Spleen (tissue), 11 donors: ENCODE data around the gene EXOSC7. TPM values are rescaled to one million over a fixed set of nuclear protein-coding genes. Genes with fewer than 3 reads are reported as not detected.

Experiments used
- DNase-seq: peaks from one replicate; pipeline ENCODE4 v3.0.0-alpha.2; 2020
- H3K27ac ChIP-seq, 8 donors: fragments of 200-600 bp; sonication (generic) in 7 of 8; 1 replicate in 4 of 8; 2 replicates in 4 of 8; pipeline versions ENCODE4 v1.5.0 to v1.8.0; 2016 to 2021; ENCODE audit warnings: inconsistent platforms in 4 of 8, mild to moderate bottlenecking in 4 of 8, moderate library complexity in 1 of 8
- H3K27me3 ChIP-seq, 7 donors: fragments of 200-600 bp; sonication (generic) in 6 of 7; replicated peaks in 1 of 7; 1 replicate in 4 of 7; 2 replicates in 3 of 7; pipeline versions ENCODE4 v1.5.0 to v1.8.0; 2016 to 2021; ENCODE audit warnings: inconsistent platforms in 3 of 7, mild to moderate bottlenecking in 1 of 7
- H3K36me3 ChIP-seq, 6 donors: fragments of 200-600 bp; sonication (generic) in 5 of 6; 1 replicate in 4 of 6; 2 replicates in 2 of 6; pipeline versions ENCODE4 v1.5.0 to v1.8.0; 2016 to 2021; ENCODE audit warnings: inconsistent platforms in 2 of 6
- H3K4me1 ChIP-seq, 6 donors: fragments of 200-600 bp; sonication (generic) in 5 of 6; 1 replicate in 3 of 6; 2 replicates in 3 of 6; pipeline versions ENCODE4 v1.5.0 to v1.8.0; 2016 to 2021; ENCODE audit warnings: inconsistent platforms in 3 of 6
- H3K4me3 ChIP-seq, 8 donors: fragments of 200-600 bp; sonication (generic) in 7 of 8; 1 replicate in 4 of 8; 2 replicates in 4 of 8; pipeline versions ENCODE4 v1.5.0 to v1.8.0; 2016 to 2021; ENCODE audit warnings: inconsistent platforms in 4 of 8, mild to moderate bottlenecking in 4 of 8, moderate library complexity in 2 of 8
- H3K9me3 ChIP-seq, 8 donors: fragments of 200-600 bp; sonication (generic) in 7 of 8; 1 replicate in 4 of 8; 2 replicates in 4 of 8; pipeline versions ENCODE4 v1.5.0 to v1.8.0; 2016 to 2021; ENCODE audit warnings: inconsistent platforms in 4 of 8
- CTCF ChIP-seq, 11 experiments: fragments of 200-600 bp in 7 of 11; fragments of 450-650 bp in 4 of 11; sonication (generic) in 4 of 11; IDR thresholded peaks in 8 of 11; conservative IDR thresholded peaks in 3 of 11; 1 replicate in 7 of 11; 2 replicates in 4 of 11; pipeline versions ENCODE4 v1.4.0 to v1.8.0; 2016 to 2021; ENCODE audit warnings: antibody characterized with exemption in 11 of 11, inconsistent platforms in 4 of 11, mild to moderate bottlenecking in 1 of 11
- POLR2A ChIP-seq, 3 donors: fragments of 450-650 bp; IDR thresholded peaks; one replicate each; pipeline ENCODE4 v1.5.1; 2017; ENCODE audit warnings: antibody characterized with exemption in 3 of 3, mild to moderate bottlenecking in 1 of 3
- POLR2AphosphoS5 ChIP-seq, 3 donors: sonication (generic); formaldehyde crosslinking; IDR thresholded peaks; one replicate each; pipeline ENCODE4 v1.5.1; 2017; ENCODE audit warnings: antibody characterized with exemption in 3 of 3
- WGBS, 5 donors: extraction: QIAGEN DNeasy Blood & Tissue Kit in 3 of 5; methylation state at CpG; one replicate each; pipeline versions ENCODE4 v1.1.5 to v1.1.7; 2013 to 2018; 5-methylcytosine and 5-hydroxymethylcytosine counted together
- intact Hi-C: fragments of 100-400 bp; cut with DNase I; formaldehyde crosslinking; loops from one replicate; pipeline ENCODE4 v1.15.0; 2023; ENCODE audit warnings: low total_unique reads
- polyA plus RNA-seq, 3 donors: library from polyadenylated mRNA; stranded (reverse); fragments of 200-250 nt; gene quantifications; one replicate each; pipeline ENCODE4 v1.2.1, GENCODE V29; 2013
- total RNA-seq, 7 donors: library from RNA; depleted of rRNA in 3 of 7; stranded (reverse); fragments of >200 nt in 3 of 7; fragmentation: NEBNext Ultra II Directional in 4 of 7; extraction: Animal tissue kit (Norgen Biotek cat#: 25700) in 4 of 7; gene quantifications; one replicate each; pipeline versions ENCODE4 v1.1.0 to v1.2.1, GENCODE V29; 2016 to 2021
- donor health status: healthy with polysubstance abuse.
- donor health status: DM: no; HTN: no; CAD: no; lungs with moderate emphysema.
- donor health status: DM: no; HTN: no; CAD: no.
- donor health status: Bipolar disorder and iron deficiency.
- donor health status: healthy.
- donor health status: DM: no; HTN: no; CAD: no.
- donor health status: DM: yes; HTN: yes; CAD: no.

Gene EXOSC7
- total and polyA plus RNA-seq, 10 donors = 28.4 to 43.7 (median 36.8) TPM

- Histone ChIP-seq H3K9me3 (no peaks in the 10 kb centered on the region), H3K36me3 (peaks cover 0 to 60% (median 12%) of the 10 kb centered on the region in 6 donors), H3K27ac (no peak overlapping the region), H3K27me3 (no peaks in the 10 kb centered on the region), H3K4me1 (peaks cover 0 to 18% (median 5%) of the 10 kb centered on the region in 6 donors), H3K4me3 (no peak overlapping the region)
- intact Hi-C loops = no loop called here
- TF ChIP-seq POLR2AphosphoS5 (IDR thresholded peaks at IDR 0.05) (no peak), CTCF (IDR thresholded peaks at IDR 0.05 in 8 of 11, conservative IDR thresholded peaks at IDR 0.05 in 3 of 11) (no peak), POLR2A (IDR thresholded peaks at IDR 0.05) (no peak)
- 59 to 79% (median 75%) methylated on average over 2 of the region's 2 CpGs for WGBS, 5 donors
- DNase-seq = no peak
These were observed 25.7 kb upstream of the EXOSC7 start for GRCh38 chr3:44950275-44950734.

- DNase-seq = no peak
- H3K27ac ChIP-seq = no peak overlapping the region
- TF ChIP-seq POLR2AphosphoS5 (IDR thresholded peaks at IDR 0.05) = no peak
- TF ChIP-seq CTCF (IDR thresholded peaks at IDR 0.05 in 8 of 11, conservative IDR thresholded peaks at IDR 0.05 in 3 of 11) = no peak
- no peak for TF ChIP-seq POLR2A (IDR thresholded peaks at IDR 0.05)
- peaks cover 0 to 39% (median 12%) of the 10 kb centered on the region in 6 donors for H3K4me1 ChIP-seq
- no peaks in the 10 kb centered on the region for H3K27me3 ChIP-seq
- peaks cover 0 to 60% (median 8%) of the 10 kb centered on the region in 6 donors for H3K36me3 ChIP-seq
- WGBS, 5 donors = 96 to 100% (median 97%) methylated on average over 3 of the region's 3 CpGs
- intact Hi-C loops = no loop called here
- no peaks in the 10 kb centered on the region for H3K9me3 ChIP-seq
- H3K4me3 ChIP-seq = no peak overlapping the region
These were observed 23.4 kb upstream of the EXOSC7 start for GRCh38 chr3:44952689-44953088.

- peaks cover 0 to 50% (median 12%) of the 10 kb centered on the region in 6 donors for H3K4me1 ChIP-seq
These were observed 21.7 kb upstream of the EXOSC7 start for GRCh38 chr3:44954304-44954703.

More at GRCh38 chr3:44954304-44954703, 21.7 kb upstream of the EXOSC7 start:
- H3K36me3 ChIP-seq = peaks cover 0 to 61% (median 14%) of the 10 kb centered on the region in 6 donors
- H3K9me3 ChIP-seq = no peaks in the 10 kb centered on the region
- TF ChIP-seq CTCF (IDR thresholded peaks at IDR 0.05 in 8 of 11, conservative IDR thresholded peaks at IDR 0.05 in 3 of 11) = no peak
- TF ChIP-seq POLR2AphosphoS5 (IDR thresholded peaks at IDR 0.05) = no peak
- no peak for TF ChIP-seq POLR2A (IDR thresholded peaks at IDR 0.05)
- no peak for DNase-seq
- no peak overlapping the region for H3K4me3 ChIP-seq
- WGBS, 5 donors = 64 to 87% (median 79%) methylated on average over 5 of the region's 5 CpGs
- intact Hi-C loops = no loop called here
- H3K27ac ChIP-seq = peak overlapping the region in 7 of 8 donors; percentile 33 to 85 (median 73)
- H3K27me3 ChIP-seq = no peaks in the 10 kb centered on the region
